Natural killer cell (primary cell): Measurements from ENCODE around the gene TIMP2. TPM values are rescaled to one million over a fixed set of nuclear protein-coding genes. Genes with fewer than 3 reads are reported as not detected.

ENCODE experiments used
- ATAC-seq, 3 donors: fragments of 150-1000 bp in 2 of 3; fragments of 200-7000 bp in 1 of 3; cut with Tn5 transposase; 1 replicate in 1 of 3; 2 replicates in 2 of 3; pipeline ENCODE4 v1.10.0; 2021; ENCODE audit warnings: mild to moderate bottlenecking in 2 of 3, moderate library complexity in 2 of 3
- DNase-seq, 2 donors: peaks; one replicate each; pipeline versions ENCODE4 v3.0.0 to v3.0.0-alpha.2; 2013 to 2021; ENCODE audit warnings: mixed read lengths in 1 of 2
- H3K27ac ChIP-seq: one replicate; pipeline ENCODE4 v1.5.1; 2013; ENCODE audit warnings: mild to moderate bottlenecking, low read length
- H3K27me3 ChIP-seq: one replicate; pipeline ENCODE4 v1.6.1; 2013; ENCODE audit warnings: low read length; ENCODE audit not compliant: control insufficient read depth, insufficient read depth
- H3K36me3 ChIP-seq: one replicate; pipeline ENCODE4 v1.6.1; 2013; ENCODE audit warnings: low read length; ENCODE audit not compliant: control insufficient read depth, insufficient read depth
- H3K4me1 ChIP-seq: one replicate; pipeline ENCODE4 v1.6.1; 2013; ENCODE audit warnings: low read length; ENCODE audit not compliant: control insufficient read depth, insufficient read depth
- H3K4me3 ChIP-seq: one replicate; pipeline ENCODE4 v1.5.1; 2013; ENCODE audit warnings: low read length
- H3K9me3 ChIP-seq: one replicate; pipeline ENCODE4 v1.6.1; 2013; ENCODE audit warnings: low read length; ENCODE audit not compliant: control insufficient read depth, insufficient read depth
- H3K27ac Mint-ChIP-seq, 2 donors: one replicate each; pipeline ENCODE4 v1.8.0; 2022; ENCODE audit warnings: mild to moderate bottlenecking in 2 of 2, mixed read lengths in 2 of 2, moderate library complexity in 1 of 2
- H3K27me3 Mint-ChIP-seq, 2 donors: one replicate each; pipeline ENCODE4 v1.8.0; 2022; ENCODE audit warnings: low read depth in 2 of 2, mixed read lengths in 2 of 2
- H3K36me3 Mint-ChIP-seq: one replicate; pipeline ENCODE4 v1.8.0; 2022; ENCODE audit warnings: mixed read lengths
- H3K4me1 Mint-ChIP-seq, 2 donors: one replicate each; pipeline ENCODE4 v1.8.0; 2022; ENCODE audit warnings: mixed read lengths in 2 of 2
- H3K4me3 Mint-ChIP-seq: one replicate; pipeline ENCODE4 v1.8.0; 2022; ENCODE audit warnings: mild to moderate bottlenecking, moderate library complexity, mixed read lengths
- H3K9me3 Mint-ChIP-seq, 2 donors: one replicate each; pipeline ENCODE4 v1.8.0; 2022; ENCODE audit warnings: mixed read lengths in 2 of 2
- CTCF ChIP-seq: fragments of 200-600 bp; IDR thresholded peaks from one replicate; pipeline ENCODE4 v1.8.0; 2022; ENCODE audit warnings: antibody characterized with exemption
- WGBS: methylation state at CpG from one replicate; pipeline ENCODE4 v1.1.7; 2013; ENCODE audit warnings: missing lambda C conversion rate; ENCODE audit not compliant: insufficient coverage; 5-methylcytosine and 5-hydroxymethylcytosine counted together
- intact Hi-C: fragments of 100-400 bp; cut with micrococcal nuclease; formaldehyde crosslinking; loops from one replicate; pipeline ENCODE4 v1.14.2; 2022
- total RNA-seq, 4 donors: library from RNA; stranded (reverse); fragments of 120-200 nt in 1 of 4; gene quantifications; one replicate each; pipeline versions ENCODE4 v1.2.3 to v1.2.4, GENCODE V29; 2013 to 2022

TIMP2 gene
- total RNA-seq, 3 donors from 2014 or later (not counting 1 experiment from before 2014, with no cell fraction given), result 3.6 to 8.2 (median 7.1) TPM

- Mint-ChIP-seq H3K27me3 (peaks cover 0 to 1% of the 10 kb centered on the region in 2 donors), H3K9me3 (no peaks in the 10 kb centered on the region), H3K36me3 (no peaks in the 10 kb centered on the region), H3K27ac (no peak overlapping the region), H3K4me3 (no peak overlapping the region), H3K4me1 (peaks cover 14 to 25% of the 10 kb centered on the region in 2 donors)
- Histone ChIP-seq H3K9me3 (no peaks in the 10 kb centered on the region), H3K4me3 (no peak overlapping the region), H3K36me3 (no peaks in the 10 kb centered on the region), H3K27me3 (no peaks in the 10 kb centered on the region), H3K27ac (no peak overlapping the region), H3K4me1 (peaks cover 68% of the 10 kb centered on the region)
- intact Hi-C loops, result no loop called here
- no peak for ATAC-seq
- TF ChIP-seq CTCF, result no peak
- 92% methylated on average over 24 of the region's 24 CpGs for WGBS
- no peak for DNase-seq
Measured at GRCh38 chr17:78884876-78885667, 40.1 kb downstream of the TIMP2 start.

- no peaks in the 10 kb centered on the region for H3K9me3 ChIP-seq
- intact Hi-C loops, result no loop called here
- DNase-seq, result no peak
- H3K36me3 ChIP-seq, result no peaks in the 10 kb centered on the region
- peaks cover 0 to 3% of the 10 kb centered on the region in 2 donors for H3K27me3 Mint-ChIP-seq
- H3K4me3 ChIP-seq, result no peak overlapping the region
- 82% methylated on average over 20 of the region's 20 CpGs for WGBS
- peaks cover 16 to 33% of the 10 kb centered on the region in 2 donors for H3K4me1 Mint-ChIP-seq
- H3K36me3 Mint-ChIP-seq, result no peaks in the 10 kb centered on the region
- H3K27me3 ChIP-seq, result no peaks in the 10 kb centered on the region
- H3K4me3 Mint-ChIP-seq, result no peak overlapping the region
- ATAC-seq, result no peak
- no peak for TF ChIP-seq CTCF
- H3K9me3 Mint-ChIP-seq, result no peaks in the 10 kb centered on the region
- peak overlapping the region; percentile 86 for H3K27ac ChIP-seq
- peak overlapping the region in 1 of 2 donors; percentile 82 for H3K27ac Mint-ChIP-seq
- peaks cover 68% of the 10 kb centered on the region for H3K4me1 ChIP-seq
Measured at GRCh38 chr17:78884148-78884825, 40.9 kb downstream of the TIMP2 start.

- H3K4me3 Mint-ChIP-seq, result no peak overlapping the region
- intact Hi-C loops, result no loop called here
Measured at GRCh38 chr17:78883533-78884131, 41.6 kb downstream of the TIMP2 start.

More at GRCh38 chr17:78883533-78884131, 41.6 kb downstream of the TIMP2 start:
- Mint-ChIP-seq H3K9me3 (no peaks in the 10 kb centered on the region), H3K27me3 (peaks cover 0 to 6% of the 10 kb centered on the region in 2 donors), H3K36me3 (no peaks in the 10 kb centered on the region), H3K27ac (peak overlapping the region; percentile 50 to 82), H3K4me1 (peaks cover 16 to 39% of the 10 kb centered on the region in 2 donors)
- peak in 1 of 2 donors; percentile 22 for DNase-seq
- Histone ChIP-seq H3K9me3 (no peaks in the 10 kb centered on the region), H3K4me1 (peaks cover 67% of the 10 kb centered on the region), H3K4me3 (no peak overlapping the region), H3K27me3 (no peaks in the 10 kb centered on the region), H3K27ac (peak overlapping the region; percentile 86), H3K36me3 (no peaks in the 10 kb centered on the region)
- no peak for TF ChIP-seq CTCF
- peak in 2 of 3 donors; percentile 11 to 13 for ATAC-seq
- WGBS, result 33% methylated on average over 24 of the region's 24 CpGs
